ENCODE measurements around the gene INF2. TPM values are rescaled to one million over a fixed set of nuclear protein-coding genes. Genes with fewer than 3 reads are reported as not detected.
"Not testable (repeated sequence)": the region's sequence is repeated elsewhere in the genome, so short reads cannot be mapped to it uniquely, and the experiment has no call there.

The INF2 gene
- total RNA-seq, 4 donors from 2014 or later = 44.6 to 102 (median 64.7) TPM

DNA sequence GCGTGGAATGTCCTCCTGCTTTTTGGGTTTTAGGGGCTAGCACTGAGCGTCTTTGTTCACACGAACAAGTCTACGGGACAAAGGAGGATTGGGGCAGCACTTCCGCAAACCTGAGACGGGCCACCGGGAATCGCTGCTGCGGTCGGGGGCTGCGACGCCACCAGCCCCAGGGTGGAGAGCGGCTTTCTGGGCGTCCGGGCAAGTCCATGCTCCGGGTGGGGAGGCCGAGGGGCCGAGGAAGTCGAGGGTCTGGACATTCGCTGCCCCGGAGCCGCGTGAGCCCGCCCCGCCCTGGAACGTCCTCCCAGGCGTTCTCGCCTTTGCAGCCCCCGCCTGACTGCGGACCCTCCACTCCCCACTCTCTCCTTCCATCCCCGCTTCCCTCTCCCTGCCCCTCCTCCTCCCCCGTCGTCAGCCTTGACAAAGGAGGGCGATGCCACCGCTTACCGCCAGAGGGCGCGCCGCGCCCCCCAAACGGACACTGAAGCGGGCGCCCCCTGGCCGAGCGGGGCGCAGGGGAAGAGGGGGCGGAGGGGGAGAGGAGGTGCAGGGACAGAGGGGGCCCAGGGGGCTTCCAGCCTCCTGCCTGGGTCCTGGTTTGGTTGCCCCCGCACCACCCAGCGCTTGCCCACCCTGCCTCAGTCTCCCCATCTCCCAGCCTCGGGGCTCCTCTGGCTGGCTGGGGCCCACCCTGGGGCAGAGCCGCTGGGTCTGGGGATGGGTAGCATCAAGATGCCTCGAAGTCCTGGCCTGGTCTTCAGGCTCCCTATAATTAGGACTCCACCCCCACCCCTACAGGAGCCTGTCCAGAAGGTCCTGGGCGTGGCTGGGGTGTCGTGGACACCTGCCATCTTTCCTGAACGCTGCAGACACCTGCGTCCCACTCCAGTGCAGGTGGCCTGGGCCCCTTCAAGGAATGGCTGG is 39.1 kb upstream of the INF2 start:
- 0 to 5% methylated on average over 1 to 11 of the region's 56 CpGs for WGBS, 2 donors (ENCODE audit: low coverage in 1 of 2)
- TF ChIP-seq EP300 (IDR thresholded peaks at IDR 0.05) (no peak), CTCF (IDR thresholded peaks at IDR 0.05) (peak in 3 of 4 experiments; percentile 86 to 100 (median 94))
- peak; percentile 80 for ATAC-seq

GRCh38 chr14:104650981-104651875 is 38.2 kb upstream of the INF2 start:
- WGBS, 2 donors (ENCODE audit: low coverage in 1 of 2) = 76% methylated on average over 3 of the region's 24 CpGs; no CpG with 5 or more reads in 1 of the 2 donors
- no peak for TF ChIP-seq CTCF (IDR thresholded peaks at IDR 0.05)
- no peak for TF ChIP-seq EP300 (IDR thresholded peaks at IDR 0.05)
- no peak for TF ChIP-seq POLR2A (IDR thresholded peaks at IDR 0.05)
- TF ChIP-seq POLR2AphosphoS5 (IDR thresholded peaks at IDR 0.05) = no peak
- no peaks in the 10 kb centered on the region for H3K36me3 ChIP-seq
- H3K27me3 ChIP-seq = no peaks in the 10 kb centered on the region
- no peak overlapping the region for H3K4me3 ChIP-seq
- H3K4me1 ChIP-seq = peaks cover 0 to 12% (median 5%) of the 10 kb centered on the region in 3 donors
- no peaks in the 10 kb centered on the region for H3K9me3 ChIP-seq
- no peak overlapping the region for H3K27ac ChIP-seq
- no peak for ATAC-seq

More for the DNA sequence above, 39.1 kb upstream of the INF2 start:
- Histone ChIP-seq H3K4me3 (peak overlapping the region; percentile 3 to 48), H3K27ac (peak overlapping the region in 1 of 4 donors; percentile 33), H3K4me1 (peaks cover 0 to 12% (median 5%) of the 10 kb centered on the region in 3 donors), H3K27me3 (no peaks in the 10 kb centered on the region), H3K36me3 (no peaks in the 10 kb centered on the region), H3K9me3 (peaks cover 0 to 3% (median 0%) of the 10 kb centered on the region in 3 donors)

DNA sequence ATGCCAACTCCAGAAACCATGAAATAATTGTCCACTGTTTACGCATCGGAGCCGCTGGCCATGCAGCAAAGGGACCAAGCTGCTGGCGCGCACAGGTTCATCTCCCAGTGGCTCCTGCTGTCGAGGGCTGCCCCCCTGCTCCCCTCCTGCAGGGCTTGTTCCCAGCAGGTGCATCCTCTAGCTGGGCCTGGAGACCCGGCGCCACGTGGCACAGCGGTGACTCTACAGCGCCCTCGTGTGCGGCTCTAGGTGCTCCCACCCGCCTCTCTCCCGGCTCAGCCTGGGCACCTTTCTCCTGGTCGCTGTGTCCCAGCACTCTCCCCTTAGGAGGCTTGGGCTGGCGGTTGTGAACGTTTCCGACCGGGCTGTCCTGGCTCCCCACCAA is 37.5 kb upstream of the INF2 start:
- WGBS, 2 donors (ENCODE audit: low coverage in 1 of 2) = no CpG with 5 or more reads among the region's 20 CpGs
- Histone ChIP-seq H3K36me3 (no peaks in the 10 kb centered on the region), H3K27me3 (no peaks in the 10 kb centered on the region), H3K27ac (no peak overlapping the region), H3K4me1 (peaks cover 0 to 12% (median 5%) of the 10 kb centered on the region in 3 donors), H3K9me3 (no peaks in the 10 kb centered on the region), H3K4me3 (no peak overlapping the region)
- ATAC-seq = no peak
- TF ChIP-seq CTCF (IDR thresholded peaks at IDR 0.05) = no peak
- TF ChIP-seq POLR2AphosphoS5 (IDR thresholded peaks at IDR 0.05) = no peak
- no peak for TF ChIP-seq POLR2A (IDR thresholded peaks at IDR 0.05)
- TF ChIP-seq EP300 (IDR thresholded peaks at IDR 0.05) = no peak

DNA sequence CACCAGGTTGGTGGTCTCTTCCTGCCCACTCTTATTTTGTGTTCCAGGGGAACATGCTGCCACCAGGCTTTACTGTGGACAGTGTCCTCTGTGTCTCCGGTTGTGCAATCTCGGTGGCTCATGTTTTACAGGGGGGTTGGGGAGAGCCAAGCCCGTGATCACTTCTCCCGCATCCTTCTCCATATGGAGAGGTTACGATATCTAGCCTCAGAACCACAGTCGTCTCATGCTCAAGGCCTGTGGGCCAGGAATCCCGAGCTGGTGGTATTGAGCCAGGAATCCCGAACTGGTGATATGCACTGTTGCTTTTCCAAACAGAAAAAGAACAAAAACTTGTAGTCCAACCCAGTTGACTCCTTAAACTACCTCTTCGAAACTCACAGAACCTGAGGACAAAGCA is 37.0 kb upstream of the INF2 start:
- H3K9me3 ChIP-seq = no peaks in the 10 kb centered on the region
- H3K27me3 ChIP-seq = no peaks in the 10 kb centered on the region
- no peaks in the 10 kb centered on the region for H3K36me3 ChIP-seq
- no peak for ATAC-seq
- H3K27ac ChIP-seq = no peak overlapping the region
- peaks cover 0 to 12% (median 5%) of the 10 kb centered on the region in 3 donors for H3K4me1 ChIP-seq
- 95% methylated on average over 8 to 9 of the region's 9 CpGs for WGBS, 2 donors (ENCODE audit: low coverage in 1 of 2)
- TF ChIP-seq EP300 (IDR thresholded peaks at IDR 0.05) (no peak), CTCF (IDR thresholded peaks at IDR 0.05) (no peak), POLR2A (IDR thresholded peaks at IDR 0.05) (no peak), POLR2AphosphoS5 (IDR thresholded peaks at IDR 0.05) (no peak)
- H3K4me3 ChIP-seq = no peak overlapping the region

- 90 to 98% methylated on average over 7 to 9 of the region's 52 CpGs for WGBS, 2 donors (ENCODE audit: low coverage in 1 of 2)
- H3K4me3 ChIP-seq, H3K27me3 ChIP-seq, ATAC-seq, H3K27ac ChIP-seq, H3K9me3 ChIP-seq, H3K36me3 ChIP-seq: not testable (repeated sequence)
- peaks cover 0 to 12% (median 5%) of the 10 kb centered on the region in 3 donors for H3K4me1 ChIP-seq
Measured at GRCh38 chr14:104653130-104653920, 36.1 kb upstream of the INF2 start.

Data from gastroesophageal sphincter (tissue), 4 donors.